Uterus (tissue), 4 donors: ENCODE results near the gene PUS1. TPM values are rescaled to one million over a fixed set of nuclear protein-coding genes. Genes with fewer than 3 reads are reported as not detected.

ENCODE experiments used
- DNase-seq, 2 donors: peaks; one replicate each; pipeline ENCODE4 v3.0.0-alpha.2; 2019 to 2020
- H3K27ac ChIP-seq, 2 donors: fragments of 200-600 bp; sonication (generic); 1 replicate in 1 of 2; 2 replicates in 1 of 2; pipeline ENCODE4 v1.5.1; 2016 to 2018
- H3K27me3 ChIP-seq, 2 donors: fragments of 200-600 bp; sonication (generic); one replicate each; pipeline ENCODE4 v1.5.1; 2018 to 2019; ENCODE audit warnings: control low read depth in 1 of 2
- H3K36me3 ChIP-seq, 2 donors: fragments of 200-600 bp; sonication (generic); one replicate each; pipeline ENCODE4 v1.5.1; 2019; ENCODE audit warnings: control low read depth in 1 of 2
- H3K4me1 ChIP-seq, 2 donors: fragments of 200-600 bp; sonication (generic); one replicate each; pipeline ENCODE4 v1.5.1; 2018 to 2019; ENCODE audit warnings: control low read depth in 1 of 2
- H3K4me3 ChIP-seq, 2 donors: fragments of 200-600 bp; sonication (generic); 1 replicate in 1 of 2; 2 replicates in 1 of 2; pipeline ENCODE4 v1.5.1; 2018 to 2019; ENCODE audit warnings: mild to moderate bottlenecking in 1 of 2
- H3K9me3 ChIP-seq, 2 donors: fragments of 200-600 bp; sonication (generic); one replicate each; pipeline ENCODE4 v1.5.1; 2019; ENCODE audit warnings: control low read depth in 1 of 2
- CTCF ChIP-seq, 4 experiments: fragments of 200-600 bp in 2 of 4; fragments of 450-650 bp in 2 of 4; sonication (generic) in 2 of 4; IDR thresholded peaks; one replicate each; pipeline ENCODE4 v1.5.1; 2016 to 2019; ENCODE audit warnings: antibody characterized with exemption in 4 of 4, mild to moderate bottlenecking in 2 of 4, moderate library complexity in 1 of 4
- POLR2A ChIP-seq, 2 donors: fragments of 450-650 bp; IDR thresholded peaks; one replicate each; pipeline ENCODE4 v1.6.1; 2016; ENCODE audit warnings: antibody characterized with exemption in 2 of 2, mild to moderate bottlenecking in 1 of 2, moderate library complexity in 1 of 2
- intact Hi-C: fragments of 100-400 bp; cut with DNase I; formaldehyde crosslinking; loops from one replicate; pipeline ENCODE4 v1.15.1; 2023; ENCODE audit warnings: low total_unique reads
- total RNA-seq, 4 donors: library from RNA; depleted of rRNA in 3 of 4; stranded (reverse); fragments of >200 nt in 3 of 4; gene quantifications; one replicate each; pipeline versions ENCODE4 v1.1.0 to v1.2.4, GENCODE V29; 2014 to 2023
- donor health status: DM: yes; HTN: yes; CAD: no.

PUS1 gene
- total RNA-seq, 4 donors from 2014 or later: 0.59 to 29.2 (median 12.5) TPM

GRCh38 chr12:131895640-131896079, 33.4 kb upstream of the PUS1 start:
- Histone ChIP-seq H3K27me3 (no peaks in the 10 kb centered on the region), H3K9me3 (no peaks in the 10 kb centered on the region), H3K36me3 (no peaks in the 10 kb centered on the region), H3K4me1 (peaks cover 0 to 7% of the 10 kb centered on the region in 2 donors), H3K4me3 (peak overlapping the region; percentile 60 to 86), H3K27ac (peak overlapping the region; percentile 96 to 97)
- no peak for DNase-seq
- TF ChIP-seq POLR2A (IDR thresholded peaks at IDR 0.05): no peak
- no peak for TF ChIP-seq CTCF (IDR thresholded peaks at IDR 0.05)
- intact Hi-C loops: loop anchor here (2.0 kb wide), 1 partner anchor 53 kb away; the partner anchor contains the start of gene EP400

- H3K36me3 ChIP-seq: no peaks in the 10 kb centered on the region
- intact Hi-C loops: no loop called here
- H3K4me3 ChIP-seq: peak overlapping the region; percentile 60 to 86
- DNase-seq: peak; percentile 85 to 95
- H3K4me1 ChIP-seq: peaks cover 0 to 7% of the 10 kb centered on the region in 2 donors
- TF ChIP-seq CTCF (IDR thresholded peaks at IDR 0.05): no peak
- TF ChIP-seq POLR2A (IDR thresholded peaks at IDR 0.05): peak; percentile 96
- no peaks in the 10 kb centered on the region for H3K27me3 ChIP-seq
- H3K27ac ChIP-seq: peak overlapping the region; percentile 96 to 97
- H3K9me3 ChIP-seq: no peaks in the 10 kb centered on the region
These were observed 32.8 kb upstream of the PUS1 start for GRCh38 chr12:131896080-131896810.

- TF ChIP-seq POLR2A (IDR thresholded peaks at IDR 0.05) (no peak), CTCF (IDR thresholded peaks at IDR 0.05) (no peak)
- Histone ChIP-seq H3K36me3 (no peaks in the 10 kb centered on the region), H3K9me3 (no peaks in the 10 kb centered on the region), H3K4me3 (peak overlapping the region; percentile 60 to 86), H3K4me1 (peaks cover 0 to 11% of the 10 kb centered on the region in 2 donors), H3K27me3 (no peaks in the 10 kb centered on the region), H3K27ac (peak overlapping the region; percentile 96 to 97)
- peak in 1 of 2 donors; percentile 94 for DNase-seq
- intact Hi-C loops: no loop called here
These were observed 32.2 kb upstream of the PUS1 start for GRCh38 chr12:131896811-131897270.

- peak overlapping the region; percentile 96 to 97 for H3K27ac ChIP-seq
- peaks cover 0 to 16% of the 10 kb centered on the region in 2 donors for H3K4me1 ChIP-seq
- no peak for TF ChIP-seq CTCF (IDR thresholded peaks at IDR 0.05)
- TF ChIP-seq POLR2A (IDR thresholded peaks at IDR 0.05): no peak
- intact Hi-C loops: no loop called here
- no peaks in the 10 kb centered on the region for H3K36me3 ChIP-seq
- H3K4me3 ChIP-seq: no peak overlapping the region
- DNase-seq: peak; percentile 23
- H3K9me3 ChIP-seq: no peaks in the 10 kb centered on the region
- no peaks in the 10 kb centered on the region for H3K27me3 ChIP-seq
These were observed 31.8 kb upstream of the PUS1 start for GRCh38 chr12:131897276-131897675.

GRCh38 chr12:131897875-131898274, 31.2 kb upstream of the PUS1 start:
- no peaks in the 10 kb centered on the region for H3K27me3 ChIP-seq
- TF ChIP-seq CTCF (IDR thresholded peaks at IDR 0.05): no peak
- no peak for TF ChIP-seq POLR2A (IDR thresholded peaks at IDR 0.05)
- no peaks in the 10 kb centered on the region for H3K9me3 ChIP-seq
- H3K4me3 ChIP-seq: no peak overlapping the region
- no peak for DNase-seq
- H3K4me1 ChIP-seq: peaks cover 0 to 22% of the 10 kb centered on the region in 2 donors
- H3K27ac ChIP-seq: peak overlapping the region in 1 of 2 donors; percentile 97
- intact Hi-C loops: no loop called here
- no peaks in the 10 kb centered on the region for H3K36me3 ChIP-seq
